GM18505 (cell line): Measurements from ENCODE around the gene CLOCK.
A peak's percentile ranks its signal among the peaks of the same experiment; 100 is the strongest.

Source experiments
- ATAC-seq: cut with Tn5 transposase; IDR thresholded peaks from one replicate; pipeline ENCODE4 v1.9.1; 2021; ENCODE audit not compliant: unreplicated experiment
- POLR2A ChIP-seq: IDR thresholded peaks from 4 replicates; pipeline ENCODE4 v1.6.1; 2011; ENCODE audit warnings: borderline replicate concordance; ENCODE audit not compliant: insufficient read depth, insufficient read length; ENCODE audit errors: extremely low read depth

The CLOCK gene

DNA sequence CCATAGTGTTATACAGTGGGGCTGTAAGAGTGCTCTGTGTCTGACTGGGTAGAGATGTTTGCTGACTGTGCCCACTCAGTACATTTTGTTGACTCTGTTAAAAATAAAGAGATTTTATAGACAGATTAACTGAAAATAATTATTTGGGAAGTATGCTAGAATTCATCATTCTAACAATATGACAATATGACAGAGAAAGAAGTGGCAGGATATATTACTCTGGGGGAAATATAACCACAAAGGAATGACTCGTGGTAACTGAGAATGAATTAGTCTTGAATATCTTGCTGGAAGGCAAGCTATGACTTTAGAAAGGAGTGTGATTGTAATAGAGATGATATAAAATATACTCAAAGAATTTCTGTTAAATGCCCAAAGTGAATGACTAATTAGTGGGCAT is 104.2 kb downstream of the CLOCK start:
- ATAC-seq, result no peak

DNA sequence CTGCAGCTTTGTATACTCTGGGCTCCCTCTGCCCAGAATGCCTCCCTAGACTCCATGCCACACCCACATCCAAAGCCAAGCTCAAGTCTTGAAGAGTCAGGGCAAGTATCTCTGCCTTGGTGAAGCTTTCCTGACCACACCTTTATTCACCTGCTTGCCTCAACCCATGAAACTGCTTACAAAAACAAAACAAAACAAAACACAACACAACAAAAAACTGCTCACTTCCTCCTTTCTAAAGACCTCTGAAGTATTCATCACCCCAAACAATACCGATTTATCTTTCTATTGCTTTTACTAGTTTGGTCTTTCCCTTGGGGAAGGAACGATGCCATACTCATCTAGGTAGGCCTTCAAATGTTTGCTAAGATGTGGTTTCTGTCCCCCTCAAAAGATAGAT is 105.9 kb downstream of the CLOCK start:
- no peak for ATAC-seq
- TF ChIP-seq POLR2A, result no peak

More for the DNA sequence above, 104.2 kb downstream of the CLOCK start:
- TF ChIP-seq POLR2A, result no peak

DNA sequence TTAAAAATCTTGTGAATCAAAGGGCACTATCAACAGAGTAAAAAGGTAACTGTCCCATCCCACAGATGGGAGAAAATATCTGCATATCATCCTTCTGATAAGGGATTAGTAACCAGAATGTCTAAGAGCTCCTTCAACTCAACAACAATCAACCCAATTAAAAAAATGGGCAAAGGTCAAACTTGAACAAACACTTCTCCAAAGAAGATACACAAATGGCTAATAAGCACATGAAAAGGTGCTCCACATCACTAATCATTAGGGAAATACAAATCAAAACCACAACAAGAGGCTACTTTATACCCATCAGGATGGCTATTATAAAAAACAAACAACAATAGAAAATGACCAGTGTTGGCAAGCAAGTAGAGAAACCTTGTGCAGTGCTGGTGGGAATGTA is 107.7 kb downstream of the CLOCK start:
- no peak for ATAC-seq
- no peak for TF ChIP-seq POLR2A

DNA sequence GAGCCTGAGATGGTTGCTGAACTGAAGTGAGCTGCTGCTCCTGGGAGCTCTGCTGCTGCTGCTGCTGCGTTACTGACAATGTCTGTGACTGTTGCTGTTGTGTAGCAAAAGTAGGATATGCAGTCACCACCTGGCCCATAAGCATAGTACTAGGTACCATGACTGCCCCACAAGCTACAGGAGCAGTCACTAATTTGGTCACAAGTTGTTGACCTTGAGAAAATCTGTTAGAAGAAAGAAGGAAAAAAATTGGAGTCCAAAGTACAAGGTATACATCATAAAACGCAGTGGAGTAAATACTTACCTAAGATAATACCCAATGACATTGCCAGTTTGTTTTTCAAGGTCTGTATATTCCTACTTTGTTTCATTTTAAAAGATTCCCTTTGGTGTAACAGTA is 108.4 kb downstream of the CLOCK start:
- TF ChIP-seq POLR2A, result no peak
- no peak for ATAC-seq

DNA sequence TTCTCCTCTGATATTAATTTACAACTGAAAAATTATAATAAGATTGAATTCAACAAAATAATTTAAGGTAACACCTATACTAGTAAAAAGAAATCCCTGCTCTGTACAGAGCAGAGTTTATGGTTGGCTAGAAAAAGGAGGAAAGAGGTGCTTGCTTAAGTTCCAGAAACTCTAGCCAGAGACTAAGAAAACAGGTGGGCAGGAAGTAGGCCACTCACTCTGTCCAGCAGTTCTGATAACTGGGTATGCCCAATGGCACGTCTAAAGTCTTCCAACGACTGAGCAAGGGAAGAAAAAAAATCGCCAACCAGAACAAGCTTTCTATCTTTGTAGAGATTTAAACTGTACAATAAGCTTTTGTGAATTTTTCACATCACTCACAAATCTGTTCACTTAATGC is 108.9 kb downstream of the CLOCK start:
- TF ChIP-seq POLR2A, result no peak
- no peak for ATAC-seq

DNA sequence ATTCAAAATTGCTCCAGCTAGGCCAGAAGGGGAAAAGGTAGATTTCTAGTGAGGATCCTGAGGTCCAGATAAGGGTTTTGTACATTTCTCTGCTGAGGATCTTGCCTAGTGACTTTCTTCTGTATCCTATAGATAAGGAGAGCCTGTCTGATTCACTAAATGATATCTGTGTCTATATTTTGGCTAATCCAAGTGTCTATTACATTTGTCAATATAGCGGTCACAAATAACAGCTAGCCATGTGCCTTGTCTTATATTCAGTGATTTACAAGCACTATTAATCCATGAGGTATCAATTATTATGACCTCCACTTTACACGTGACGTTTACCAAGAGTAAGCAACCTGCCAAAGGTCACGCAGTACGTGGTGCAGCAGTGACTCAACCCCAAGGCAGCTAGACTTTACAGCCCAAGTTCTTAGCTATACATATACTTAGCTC is 109.3 kb downstream of the CLOCK start:
- ATAC-seq, result no peak
- no peak for TF ChIP-seq POLR2A

DNA sequence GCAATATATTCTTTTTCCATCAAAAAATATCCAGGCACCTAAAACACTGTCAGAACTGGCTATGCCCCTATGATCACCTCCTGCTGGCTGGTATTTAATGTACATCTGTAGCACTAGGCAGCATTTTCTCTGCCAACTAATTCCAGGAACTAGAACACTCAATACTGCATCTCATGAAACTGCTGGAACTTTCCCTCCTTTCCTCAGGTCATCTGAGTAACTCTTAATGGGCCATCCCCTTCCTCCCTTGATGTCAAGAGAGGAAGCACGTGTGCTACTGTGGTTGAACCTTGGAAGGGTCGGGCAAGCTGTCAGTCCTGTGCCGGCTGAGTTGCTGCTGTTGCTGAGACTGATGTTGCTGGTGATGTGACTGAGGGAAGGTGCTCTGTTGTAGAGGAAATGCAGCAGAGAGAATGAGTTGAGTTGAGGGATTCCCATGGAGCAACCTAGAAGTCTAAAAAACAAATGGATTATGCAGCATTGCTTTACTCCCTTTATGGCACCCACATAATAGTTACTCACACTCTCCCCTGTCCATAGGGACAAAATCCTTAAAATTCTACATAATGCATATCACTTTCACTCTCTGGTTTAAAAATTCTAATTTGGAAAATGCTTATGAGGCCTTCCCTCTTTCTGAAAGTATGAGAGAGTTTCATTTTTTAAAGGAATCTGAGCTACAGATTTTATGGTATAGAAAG is 111.4 kb downstream of the CLOCK start:
- peak; percentile 72 for ATAC-seq
- no peak for TF ChIP-seq POLR2A

DNA sequence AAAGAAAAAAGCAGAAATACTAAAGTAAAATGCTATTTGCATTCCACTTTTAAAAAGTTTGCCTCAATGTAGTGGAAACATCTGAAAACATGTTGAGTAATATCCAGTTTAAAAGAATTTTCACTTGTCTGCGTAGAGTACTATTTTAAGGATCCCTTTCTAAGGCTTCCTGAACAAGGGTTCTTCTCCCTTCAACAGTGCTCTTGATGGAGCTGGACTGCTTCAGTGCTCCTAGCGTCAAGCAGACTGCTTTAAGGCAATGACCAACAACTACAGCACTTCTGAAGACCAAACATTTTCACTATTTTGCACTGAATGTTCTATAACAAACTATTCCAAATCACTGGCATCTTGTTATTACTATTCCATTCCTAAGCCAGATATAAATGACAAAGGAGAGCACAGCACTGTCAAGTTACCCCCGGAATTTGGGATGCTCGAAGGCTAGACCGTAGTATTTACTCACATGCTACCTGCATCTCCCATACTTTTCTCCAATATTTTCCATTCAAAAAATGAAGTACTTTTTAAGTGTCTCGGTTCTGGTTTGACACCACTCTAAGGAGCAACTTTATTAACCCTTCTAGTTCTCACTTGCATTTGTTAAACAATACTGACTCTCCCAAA is 114.9 kb downstream of the CLOCK start:
- ATAC-seq, result no peak
- TF ChIP-seq POLR2A, result no peak

DNA sequence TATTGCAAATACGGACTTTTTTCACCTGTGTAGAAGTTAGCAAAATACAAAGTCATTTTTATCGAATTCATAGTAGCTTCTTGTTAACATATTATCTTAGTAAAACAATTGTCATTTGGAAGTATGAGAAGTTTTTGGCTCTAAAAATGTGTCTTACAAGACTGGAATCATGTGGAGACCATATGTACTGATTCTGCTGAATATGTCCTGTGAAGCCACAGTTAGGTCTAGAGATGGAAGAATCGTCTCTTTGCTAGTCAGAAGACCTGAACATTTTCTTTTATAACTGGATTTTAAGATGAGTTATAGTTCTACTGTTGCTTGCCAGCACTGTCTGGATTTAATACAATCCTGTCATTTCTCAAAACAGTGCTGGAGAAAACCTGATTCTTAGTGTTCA is 121.9 kb downstream of the CLOCK start:
- no peak for TF ChIP-seq POLR2A
- no peak for ATAC-seq

DNA sequence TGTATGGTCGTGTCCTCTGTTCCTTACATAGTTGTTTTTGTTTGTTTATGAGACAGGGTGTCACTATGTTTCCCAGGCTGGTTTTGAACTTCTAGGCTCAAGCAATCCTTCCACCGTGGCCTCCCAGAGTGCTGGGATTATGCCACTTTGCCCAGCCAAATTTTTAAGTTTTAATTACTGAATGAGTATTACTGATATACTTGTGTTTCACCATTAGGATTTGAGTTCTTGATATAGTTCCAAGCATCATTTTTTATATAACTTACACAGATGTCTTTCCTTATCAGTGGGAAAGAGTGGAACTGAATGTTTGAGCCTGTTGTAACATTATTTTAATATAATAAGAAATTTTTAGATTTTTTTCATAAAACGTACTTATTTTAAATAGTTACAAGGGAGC is 130.5 kb downstream of the CLOCK start:
- ATAC-seq, result no peak

DNA sequence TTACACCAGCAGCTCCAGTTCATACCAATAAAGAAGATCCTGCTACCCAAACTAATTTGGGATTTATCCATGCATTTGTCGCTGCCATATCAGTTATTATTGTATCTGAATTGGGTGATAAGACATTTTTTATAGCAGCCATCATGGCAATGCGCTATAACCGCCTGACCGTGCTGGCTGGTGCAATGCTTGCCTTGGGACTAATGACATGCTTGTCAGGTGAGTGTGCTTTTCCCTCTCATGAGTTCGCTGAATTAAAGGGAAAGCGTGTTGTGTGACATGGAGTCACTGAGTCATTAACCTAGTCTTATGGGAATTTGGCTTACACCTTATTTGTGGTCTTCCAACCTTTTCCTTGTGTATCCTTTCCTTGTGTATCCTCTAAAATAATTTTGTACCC is 135.1 kb downstream of the CLOCK start:
- ATAC-seq, result no peak
- TF ChIP-seq POLR2A, result no peak

More for the DNA sequence above, 130.5 kb downstream of the CLOCK start:
- TF ChIP-seq POLR2A, result no peak

DNA sequence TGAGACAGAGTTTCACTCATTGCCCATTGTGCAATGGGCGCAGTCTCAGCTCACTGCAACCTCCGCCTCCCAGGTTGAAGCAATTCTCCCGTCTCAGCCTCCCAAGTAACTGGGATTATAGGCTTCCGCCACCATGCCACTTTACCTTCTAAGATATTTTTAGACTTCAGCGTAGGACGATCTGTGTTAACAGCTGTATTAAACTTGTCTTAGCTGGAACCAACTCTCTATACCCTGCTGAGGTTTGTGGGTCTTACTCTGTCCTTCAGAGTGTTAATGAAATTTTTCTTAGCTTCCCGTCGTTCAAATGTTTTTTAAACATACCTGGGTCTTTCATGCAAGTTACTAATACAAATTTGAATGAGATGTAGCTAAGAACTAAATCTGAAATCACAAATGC is 136.3 kb downstream of the CLOCK start:
- TF ChIP-seq POLR2A, result no peak
- ATAC-seq, result no peak

DNA sequence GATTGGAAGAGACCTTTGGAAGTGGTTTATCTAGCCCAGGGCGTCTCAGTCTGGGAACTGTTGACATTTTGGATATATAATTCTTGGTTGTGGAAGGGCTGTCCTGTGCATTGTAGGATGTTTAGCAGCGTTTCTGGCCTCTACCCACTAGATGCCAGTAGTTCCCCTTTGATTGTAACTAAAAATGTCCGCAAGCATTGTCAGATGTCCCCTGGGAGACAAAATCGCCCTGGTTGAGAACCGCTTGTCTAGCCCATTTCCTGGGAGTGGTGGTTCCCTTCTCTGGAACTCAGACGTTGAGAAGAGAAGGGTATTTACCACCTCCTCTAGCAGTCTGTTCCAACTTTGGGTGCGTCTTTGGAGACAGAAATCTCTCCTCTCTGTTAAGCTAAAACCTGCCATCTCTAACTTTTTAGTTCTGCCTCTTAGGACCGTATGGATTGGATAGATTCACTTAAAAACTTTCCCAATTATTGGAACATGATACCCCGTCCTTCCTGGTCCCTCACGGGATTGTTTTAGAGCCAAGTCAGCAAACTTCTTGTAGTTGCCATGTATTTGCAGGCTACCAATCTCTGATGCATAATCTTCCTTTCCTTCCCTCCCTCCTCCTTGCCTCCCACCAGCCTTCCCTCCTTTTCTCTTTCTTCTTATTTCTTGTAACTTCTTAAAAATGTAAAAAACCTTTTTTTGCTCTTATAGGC is 137.1 kb downstream of the CLOCK start:
- no peak for ATAC-seq
- TF ChIP-seq POLR2A, result no peak

DNA sequence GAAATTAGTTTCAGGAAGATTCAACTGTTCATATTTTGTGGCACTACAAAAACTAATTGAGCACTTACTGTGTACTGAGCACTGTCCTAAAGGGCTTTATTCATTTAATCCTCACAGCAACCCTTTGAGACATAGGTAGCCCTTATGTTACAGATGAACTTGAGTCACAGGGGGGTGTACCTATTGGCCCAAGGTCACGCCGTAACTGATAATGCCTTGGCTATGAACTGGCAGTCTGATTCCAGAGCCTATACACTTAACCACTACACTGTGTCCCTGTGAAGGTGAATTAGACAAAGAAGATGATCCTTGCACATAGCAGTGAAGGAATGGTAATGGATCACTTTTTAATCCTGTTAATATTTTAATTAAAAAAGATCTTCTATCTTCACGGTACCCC is 138.9 kb downstream of the CLOCK start:
- ATAC-seq, result no peak
- no peak for TF ChIP-seq POLR2A
